NCI-H1694 (cell line): ENCODE data around the gene ATP8A2.

Source experiments
- DNase-seq: peaks from one replicate; lab custom pipeline; 2025; lab: John Stamatoyannopoulos, UW

The ATP8A2 gene

GRCh38 chr13:25384758-25385410, 13.1 kb downstream of the ATP8A2 start:
- DNase-seq: no peak

- no peak for DNase-seq
Observed at GRCh38 chr13:25391932-25392331, 20.2 kb downstream of the ATP8A2 start.

GRCh38 chr13:25394402-25395060, 22.8 kb downstream of the ATP8A2 start:
- no peak for DNase-seq

- no peak for DNase-seq
Observed at GRCh38 chr13:25397763-25398162, 26.0 kb downstream of the ATP8A2 start.

GRCh38 chr13:25400925-25401324, 29.2 kb downstream of the ATP8A2 start:
- DNase-seq: no peak

- no peak for DNase-seq
Observed at GRCh38 chr13:25401958-25402357, 30.2 kb downstream of the ATP8A2 start.

GRCh38 chr13:25406377-25406776, 34.6 kb downstream of the ATP8A2 start:
- no peak for DNase-seq

GRCh38 chr13:25409938-25410337, 38.2 kb downstream of the ATP8A2 start:
- no peak for DNase-seq

GRCh38 chr13:25415241-25415640, 43.5 kb downstream of the ATP8A2 start:
- DNase-seq: no peak

GRCh38 chr13:25417535-25417934, 45.8 kb downstream of the ATP8A2 start:
- no peak for DNase-seq

GRCh38 chr13:25420161-25420560, 48.4 kb downstream of the ATP8A2 start:
- no peak for DNase-seq

GRCh38 chr13:25421612-25422011, 49.8 kb downstream of the ATP8A2 start:
- no peak for DNase-seq

GRCh38 chr13:25422153-25422552, 50.4 kb downstream of the ATP8A2 start:
- no peak for DNase-seq

- no peak for DNase-seq
Observed at GRCh38 chr13:25423831-25424230, 52.1 kb downstream of the ATP8A2 start.

GRCh38 chr13:25429466-25429865, 57.7 kb downstream of the ATP8A2 start:
- no peak for DNase-seq

- DNase-seq: no peak
Observed at GRCh38 chr13:25432691-25433090, 60.9 kb downstream of the ATP8A2 start.

- no peak for DNase-seq
Observed at GRCh38 chr13:25440061-25440460, 68.3 kb downstream of the ATP8A2 start.

GRCh38 chr13:25446261-25446660, 74.5 kb downstream of the ATP8A2 start:
- no peak for DNase-seq

- no peak for DNase-seq
Observed at GRCh38 chr13:25447396-25447795, 75.6 kb downstream of the ATP8A2 start.

- no peak for DNase-seq
Observed at GRCh38 chr13:25453850-25454365, 82.1 kb downstream of the ATP8A2 start.

- DNase-seq: no peak
Observed at GRCh38 chr13:25455146-25455545, 83.4 kb downstream of the ATP8A2 start.

- DNase-seq: no peak
Observed at GRCh38 chr13:25457566-25457965, 85.8 kb downstream of the ATP8A2 start.

GRCh38 chr13:25462301-25463125, 90.7 kb downstream of the ATP8A2 start:
- no peak for DNase-seq
